ENCODE data around the gene NTMT1.

NTMT1 gene

GRCh38 chr9:129640086-129640870, 14.3 kb downstream of the NTMT1 start:
- no peaks in the 10 kb centered on the region for H3K9me3 ChIP-seq (ENCODE audit: low read length)
- TF ChIP-seq EZH2 (IDR thresholded peaks at IDR 0.05; ENCODE audit: borderline replicate concordance, low read length) = no peak
- no peak for TF ChIP-seq CTCF (IDR thresholded peaks at IDR 0.05; ENCODE audit: low read length)
- no peaks in the 10 kb centered on the region for H4K20me1 ChIP-seq (ENCODE audit: insufficient read depth, low read length)
- no peaks in the 10 kb centered on the region for H3K79me2 ChIP-seq (ENCODE audit: insufficient read depth, low read length)
- peaks cover 18% of the 10 kb centered on the region for H3K4me1 ChIP-seq (ENCODE audit: insufficient read depth, low read length, severe bottlenecking)
- H3K4me3 ChIP-seq (ENCODE audit: low read depth, low read length, poor library complexity, severe bottlenecking) = peak overlapping the region; percentile 98
- H2AFZ ChIP-seq (ENCODE audit: low read length) = no peak overlapping the region
- H3K9ac ChIP-seq (ENCODE audit: low read length) = no peak overlapping the region; the same call in 1 of the 2 replicates
- no peaks in the 10 kb centered on the region for H3K9me2 ChIP-seq (ENCODE audit: low read depth, low read length)
- H3F3A ChIP-seq (ENCODE audit: insufficient read depth, low read length) = no peaks in the 10 kb centered on the region
- H3K27me3 ChIP-seq (ENCODE audit: insufficient read depth, low read length) = no peaks in the 10 kb centered on the region
- H3K36me3 ChIP-seq (ENCODE audit: insufficient read depth, low read length) = peaks cover 36% of the 10 kb centered on the region
- no peak overlapping the region for H3K27ac ChIP-seq (ENCODE audit: low read depth, low read length, poor library complexity, severe bottlenecking)
- H3K4me2 ChIP-seq (ENCODE audit: low read length) = peak overlapping the region; percentile 78

DNA sequence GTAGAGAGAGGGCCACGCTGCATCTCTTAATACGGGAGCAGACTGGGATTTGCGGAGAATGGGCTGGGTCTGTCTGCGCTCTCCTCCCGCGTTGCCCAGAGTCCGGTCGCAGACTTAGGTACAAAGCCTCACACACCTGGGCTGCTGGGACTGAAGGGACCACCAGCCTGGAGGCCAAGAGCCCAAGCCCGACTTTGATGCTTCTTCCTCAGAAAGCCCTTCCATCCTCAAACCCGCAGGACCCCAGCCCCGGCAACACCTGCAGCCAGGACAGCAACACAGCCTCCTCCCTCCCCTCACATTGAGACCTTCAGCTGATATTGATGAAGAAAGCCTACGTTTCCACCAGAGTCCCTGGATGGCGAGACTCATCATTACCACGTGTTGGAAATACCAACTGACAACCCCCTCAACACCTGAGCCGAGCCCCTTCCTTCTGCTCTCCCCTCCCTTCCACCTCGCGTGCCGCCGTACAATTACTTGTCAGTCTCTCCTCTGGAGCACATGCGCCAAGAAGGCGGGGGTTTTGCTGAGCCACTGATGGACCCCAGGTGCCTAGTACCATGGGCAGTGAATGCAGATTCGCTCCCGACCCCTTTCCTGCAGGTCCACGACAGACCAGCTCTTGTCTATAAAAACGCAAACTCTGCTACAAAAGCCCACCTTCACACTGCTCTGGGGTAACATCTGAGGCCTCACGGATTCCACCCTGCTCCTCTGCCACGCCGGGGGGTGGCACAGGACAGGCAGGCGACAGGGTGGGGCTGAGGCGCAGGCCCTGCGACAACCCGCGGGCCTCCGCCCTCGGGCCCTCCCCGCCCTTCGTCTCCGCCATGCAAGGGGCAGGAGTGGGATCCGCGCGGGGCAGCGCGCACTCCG, 15.1 kb downstream of the NTMT1 start:
- peak overlapping the region; percentile 87 for H3K9ac ChIP-seq (ENCODE audit: low read length)
- peak overlapping the region; percentile 78 for H3K4me2 ChIP-seq (ENCODE audit: low read length)
- no peak overlapping the region for H2AFZ ChIP-seq (ENCODE audit: low read length)
- no peaks in the 10 kb centered on the region for H3K9me3 ChIP-seq (ENCODE audit: low read length)
- H3K27ac ChIP-seq (ENCODE audit: low read depth, low read length, poor library complexity, severe bottlenecking) = no peak overlapping the region
- H4K20me1 ChIP-seq (ENCODE audit: insufficient read depth, low read length) = no peaks in the 10 kb centered on the region
- H3K79me2 ChIP-seq (ENCODE audit: insufficient read depth, low read length) = no peaks in the 10 kb centered on the region
- H3F3A ChIP-seq (ENCODE audit: insufficient read depth, low read length) = no peaks in the 10 kb centered on the region
- peaks cover 18% of the 10 kb centered on the region for H3K4me1 ChIP-seq (ENCODE audit: insufficient read depth, low read length, severe bottlenecking)
- TF ChIP-seq CTCF (IDR thresholded peaks at IDR 0.05; ENCODE audit: low read length) (no peak), EZH2 (IDR thresholded peaks at IDR 0.05; ENCODE audit: borderline replicate concordance, low read length) (no peak)
- peak overlapping the region; percentile 98 for H3K4me3 ChIP-seq (ENCODE audit: low read depth, low read length, poor library complexity, severe bottlenecking)
- peaks cover 30% of the 10 kb centered on the region for H3K36me3 ChIP-seq (ENCODE audit: insufficient read depth, low read length)
- H3K27me3 ChIP-seq (ENCODE audit: insufficient read depth, low read length) = no peaks in the 10 kb centered on the region
- no peaks in the 10 kb centered on the region for H3K9me2 ChIP-seq (ENCODE audit: low read depth, low read length)

DNA sequence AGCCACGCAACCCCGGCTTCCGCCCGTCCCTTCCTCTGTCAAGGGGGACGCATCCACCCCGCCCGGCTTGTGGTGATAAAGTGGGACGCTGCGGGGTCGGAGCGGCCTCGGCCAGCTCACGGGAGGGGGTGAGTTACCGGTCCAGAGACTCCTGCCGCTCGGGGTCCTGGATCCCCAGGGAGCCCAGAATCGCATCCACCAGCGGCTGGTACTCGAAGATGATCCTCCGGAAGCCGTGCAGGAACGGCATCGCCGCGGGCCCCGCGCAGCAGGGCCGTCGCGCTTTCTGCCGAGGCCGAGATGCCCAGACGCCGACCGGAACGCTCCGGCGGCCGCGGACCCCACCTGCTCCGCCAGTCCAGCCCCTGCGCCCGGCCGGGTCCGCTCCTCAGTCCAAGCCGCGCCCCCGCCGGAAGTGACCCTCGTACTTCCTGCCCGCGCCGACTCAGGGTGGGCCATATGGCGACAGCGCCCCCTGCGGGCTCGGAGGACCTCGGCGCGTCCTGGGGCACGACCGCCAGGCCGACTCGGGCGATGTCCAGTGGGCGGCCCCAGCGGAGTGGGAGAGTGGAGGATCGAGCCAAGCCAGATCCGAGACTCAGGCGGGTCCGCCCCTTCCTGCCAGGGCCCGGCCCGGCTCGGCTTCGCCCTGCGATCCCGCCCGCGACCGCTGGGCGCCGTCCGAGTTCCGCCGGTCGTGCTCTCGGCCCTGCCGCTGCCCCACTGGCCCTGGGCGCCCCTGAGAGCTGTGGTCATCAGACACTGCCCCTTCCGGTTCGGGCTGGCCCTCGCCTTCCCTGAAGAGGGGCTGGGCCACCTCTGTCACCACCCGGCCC, 16.0 kb downstream of the NTMT1 start, which contains the start of gene ASB6:
Gene ASB6 (minus strand): TSS at position 402 of the 836 bp plus-strand sequence. CDS start 152 bp downstream, at position 250.
- Histone ChIP-seq H2AFZ (ENCODE audit: low read length) (peak within 1 kb of the TSS; percentile 21; the same call in 1 of the 2 replicates), H4K20me1 (ENCODE audit: insufficient read depth, low read length) (no peaks in the 10 kb centered on the region), H3K4me3 (ENCODE audit: low read depth, low read length, poor library complexity, severe bottlenecking) (peak within 1 kb of the TSS; percentile 98), H3F3A (ENCODE audit: insufficient read depth, low read length) (no peaks in the 10 kb centered on the region), H3K27ac (ENCODE audit: low read depth, low read length, poor library complexity, severe bottlenecking) (no peak within 1 kb of the TSS), H3K4me2 (ENCODE audit: low read length) (peak within 1 kb of the TSS; percentile 78), H3K9me2 (ENCODE audit: low read depth, low read length) (no peaks in the 10 kb centered on the region), H3K36me3 (ENCODE audit: insufficient read depth, low read length) (peaks cover 25% of the 10 kb centered on the region), H3K9me3 (ENCODE audit: low read length) (no peaks in the 10 kb centered on the region), H3K79me2 (ENCODE audit: insufficient read depth, low read length) (no peaks in the 10 kb centered on the region), H3K27me3 (ENCODE audit: insufficient read depth, low read length) (no peaks in the 10 kb centered on the region), H3K9ac (ENCODE audit: low read length) (peak within 1 kb of the TSS; percentile 87), H3K4me1 (ENCODE audit: insufficient read depth, low read length, severe bottlenecking) (peaks cover 18% of the 10 kb centered on the region)
- TF ChIP-seq CTCF (IDR thresholded peaks at IDR 0.05; ENCODE audit: low read length) (peak; percentile 99), EZH2 (IDR thresholded peaks at IDR 0.05; ENCODE audit: borderline replicate concordance, low read length) (no peak)
